Thymus (tissue), 11 donors: ENCODE measurements around the gene SS18L1. TPM values are rescaled to one million over a fixed set of nuclear protein-coding genes. Genes with fewer than 3 reads are reported as not detected.

ENCODE experiments used
- DNase-seq, 9 donors: peaks; one replicate each; pipeline ENCODE4 v3.0.0-alpha.2; 2013; ENCODE audit warnings: low spot score in 9 of 9, low read depth in 6 of 9, missing footprints in 1 of 9
- H3K27ac ChIP-seq, 2 donors: one replicate each; pipeline ENCODE4 v1.5.1; 2013; ENCODE audit warnings: control low read depth in 1 of 2, low read depth in 1 of 2, low read length in 1 of 2, mild to moderate bottlenecking in 1 of 2, moderate library complexity in 1 of 2
- H3K27me3 ChIP-seq, 2 donors: one replicate each; pipeline ENCODE4 v1.5.1; 2013; ENCODE audit warnings: low read length in 1 of 2; ENCODE audit not compliant: control insufficient read depth in 2 of 2, insufficient read depth in 1 of 2
- H3K36me3 ChIP-seq, 2 donors: one replicate each; pipeline ENCODE4 v1.5.1; 2013; ENCODE audit warnings: low read length in 1 of 2, mild to moderate bottlenecking in 1 of 2, moderate library complexity in 1 of 2; ENCODE audit not compliant: control insufficient read depth in 2 of 2, insufficient read depth in 2 of 2
- H3K4me1 ChIP-seq, 2 donors: one replicate each; pipeline ENCODE4 v1.5.1; 2013; ENCODE audit warnings: low read length in 2 of 2; ENCODE audit not compliant: control insufficient read depth in 2 of 2, insufficient read depth in 2 of 2
- H3K4me3 ChIP-seq, 2 donors: one replicate each; pipeline ENCODE4 v1.5.1; 2013; ENCODE audit warnings: low read length in 2 of 2, control low read depth in 1 of 2, mild to moderate bottlenecking in 1 of 2
- H3K9me3 ChIP-seq, 2 donors: one replicate each; pipeline ENCODE4 v1.5.1; 2013; ENCODE audit warnings: low read length in 1 of 2, mild to moderate bottlenecking in 1 of 2; ENCODE audit not compliant: control insufficient read depth in 2 of 2, insufficient read depth in 1 of 2
- WGBS: extraction: QIAGEN DNeasy Blood & Tissue Kit; methylation state at CpG from one replicate; pipeline ENCODE4 v1.1.7; 2013; 5-methylcytosine and 5-hydroxymethylcytosine counted together
- polyA plus RNA-seq: library from polyadenylated mRNA; stranded (reverse); fragments of 200-250 nt; gene quantifications from one replicate; pipeline ENCODE4 v1.2.3, GENCODE V29; 2013
- total RNA-seq: library from RNA; stranded (reverse); fragments of 120-200 nt; gene quantifications from one replicate; pipeline ENCODE4 v1.2.4, GENCODE V29; 2013
- donor health status: healthy.

Gene SS18L1
- total and polyA plus RNA-seq, 2 donors, result 6.2 to 22.3 TPM

- Histone ChIP-seq H3K36me3 (peaks cover 42 to 53% of the 10 kb centered on the region in 2 donors), H3K27me3 (no peaks in the 10 kb centered on the region), H3K4me3 (peak overlapping the region in 1 of 2 donors; percentile 63), H3K27ac (no peak overlapping the region), H3K9me3 (no peaks in the 10 kb centered on the region), H3K4me1 (peaks cover 18 to 29% of the 10 kb centered on the region in 2 donors)
- 93% methylated on average over 7 of the region's 7 CpGs for WGBS
- no peak for DNase-seq
Measured at GRCh38 chr20:62141043-62141396, 2.5 kb upstream of the SS18L1 start.

- H3K9me3 ChIP-seq, result no peaks in the 10 kb centered on the region
- peaks cover 36 to 47% of the 10 kb centered on the region in 2 donors for H3K36me3 ChIP-seq
- H3K27me3 ChIP-seq, result no peaks in the 10 kb centered on the region
- peak overlapping the region in 1 of 2 donors; percentile 37 for H3K27ac ChIP-seq
- 37% methylated on average over 14 of the region's 14 CpGs for WGBS
- peaks cover 18 to 29% of the 10 kb centered on the region in 2 donors for H3K4me1 ChIP-seq
- peak in 1 of 9 donors; percentile 41 for DNase-seq
- peak overlapping the region; percentile 63 to 92 for H3K4me3 ChIP-seq
Measured at GRCh38 chr20:62141397-62142251, 1.9 kb upstream of the SS18L1 start.

- H3K4me1 ChIP-seq, result peaks cover 18 to 29% of the 10 kb centered on the region in 2 donors
- H3K9me3 ChIP-seq, result no peaks in the 10 kb centered on the region
- H3K4me3 ChIP-seq, result peak overlapping the region; percentile 63 to 92
- peaks cover 30 to 38% of the 10 kb centered on the region in 2 donors for H3K36me3 ChIP-seq
- no peak for DNase-seq
- H3K27me3 ChIP-seq, result no peaks in the 10 kb centered on the region
- H3K27ac ChIP-seq, result peak overlapping the region; percentile 37 to 99
- 2% methylated on average over 71 of the region's 71 CpGs for WGBS
Measured at GRCh38 chr20:62142252-62143080, 1.1 kb upstream of the SS18L1 start.

GRCh38 chr20:62143957-62144825, 622 bp downstream of the SS18L1 start:
- peaks cover 18 to 31% of the 10 kb centered on the region in 2 donors for H3K4me1 ChIP-seq
- H3K27ac ChIP-seq, result peak overlapping the region in 1 of 2 donors; percentile 99
- WGBS, result under 1% methylated on average over 104 of the region's 104 CpGs
- H3K36me3 ChIP-seq, result peaks cover 15 to 21% of the 10 kb centered on the region in 2 donors
- DNase-seq, result peak in 3 of 9 donors; percentile 37 to 65 (median 42)
- H3K9me3 ChIP-seq, result no peaks in the 10 kb centered on the region
- peak overlapping the region; percentile 64 to 92 for H3K4me3 ChIP-seq
- no peaks in the 10 kb centered on the region for H3K27me3 ChIP-seq

- Histone ChIP-seq H3K4me3 (no peak overlapping the region), H3K4me1 (peaks cover 18 to 35% of the 10 kb centered on the region in 2 donors), H3K9me3 (no peaks in the 10 kb centered on the region), H3K36me3 (peaks cover 2 to 7% of the 10 kb centered on the region in 2 donors), H3K27me3 (no peaks in the 10 kb centered on the region), H3K27ac (no peak overlapping the region)
- WGBS, result 98% methylated on average over 7 of the region's 7 CpGs
- no peak for DNase-seq
Measured at GRCh38 chr20:62145688-62146018, 2.1 kb downstream of the SS18L1 start.

- H3K27ac ChIP-seq, result no peak overlapping the region
- DNase-seq, result no peak
- 93% methylated on average over 22 of the region's 22 CpGs for WGBS
- peaks cover 1 to 3% of the 10 kb centered on the region in 2 donors for H3K36me3 ChIP-seq
- H3K4me3 ChIP-seq, result no peak overlapping the region
- no peaks in the 10 kb centered on the region for H3K9me3 ChIP-seq
- H3K27me3 ChIP-seq, result no peaks in the 10 kb centered on the region
- H3K4me1 ChIP-seq, result peaks cover 16 to 36% of the 10 kb centered on the region in 2 donors
Measured at GRCh38 chr20:62146019-62146755, 2.6 kb downstream of the SS18L1 start.

- H3K9me3 ChIP-seq, result peaks cover 0 to 3% of the 10 kb centered on the region in 2 donors
- H3K4me1 ChIP-seq, result peaks cover 8 to 26% of the 10 kb centered on the region in 2 donors
- H3K27ac ChIP-seq, result no peak overlapping the region
- H3K4me3 ChIP-seq, result no peak overlapping the region
- H3K27me3 ChIP-seq, result no peaks in the 10 kb centered on the region
- DNase-seq, result no peak
- 98% methylated on average over 6 of the region's 6 CpGs for WGBS
- H3K36me3 ChIP-seq, result peaks cover 0 to 3% of the 10 kb centered on the region in 2 donors
Measured at GRCh38 chr20:62147125-62147524, 3.6 kb downstream of the SS18L1 start.

- H3K27me3 ChIP-seq, result no peaks in the 10 kb centered on the region
- H3K27ac ChIP-seq, result no peak overlapping the region
- H3K9me3 ChIP-seq, result peaks cover 0 to 7% of the 10 kb centered on the region in 2 donors
- 98% methylated on average over 9 of the region's 9 CpGs for WGBS
- H3K4me3 ChIP-seq, result no peak overlapping the region
- peaks cover 0 to 4% of the 10 kb centered on the region in 2 donors for H3K36me3 ChIP-seq
- DNase-seq, result no peak
- peaks cover 7 to 26% of the 10 kb centered on the region in 2 donors for H3K4me1 ChIP-seq
Measured at GRCh38 chr20:62147528-62147927, 4.0 kb downstream of the SS18L1 start.
